Dendritic cell treated with granulocyte-macrophage colony-stimulating factor and Interleukin-4, amounts not matched to agents 40 ng/mL and 50 ng/mL, for 4 days (primary cell): Measurements from ENCODE around the gene TSPAN14.

Experiments
- H3K27ac Mint-ChIP-seq: one replicate; pipeline ENCODE4 v1.8.0; 2022; ENCODE audit warnings: mild to moderate bottlenecking, mixed read lengths
- H3K27me3 Mint-ChIP-seq: one replicate; pipeline ENCODE4 v1.8.0; 2022; ENCODE audit warnings: mild to moderate bottlenecking, mixed read lengths
- H3K36me3 Mint-ChIP-seq: one replicate; pipeline ENCODE4 v1.8.0; 2022; ENCODE audit warnings: low read depth, mixed read lengths
- H3K4me1 Mint-ChIP-seq: one replicate; pipeline ENCODE4 v1.8.0; 2022; ENCODE audit warnings: low read depth, mixed read lengths
- H3K4me3 Mint-ChIP-seq: one replicate; pipeline ENCODE4 v1.8.0; 2022; ENCODE audit warnings: mild to moderate bottlenecking, moderate library complexity, mixed read lengths
- H3K9me3 Mint-ChIP-seq: one replicate; pipeline ENCODE4 v1.8.0; 2022; ENCODE audit warnings: mixed read lengths
- intact Hi-C: fragments of 100-400 bp; cut with micrococcal nuclease; formaldehyde crosslinking; loops from one replicate; pipeline ENCODE4 v1.15.0; 2022

TSPAN14 gene

GRCh38 chr10:80487791-80488538 is 33.9 kb downstream of the TSPAN14 start:
- Mint-ChIP-seq H3K36me3 (peaks cover 60% of the 10 kb centered on the region), H3K4me3 (peak overlapping the region; percentile 36), H3K27ac (peak overlapping the region; percentile 88), H3K4me1 (peaks cover 86% of the 10 kb centered on the region), H3K27me3 (no peaks in the 10 kb centered on the region), H3K9me3 (no peaks in the 10 kb centered on the region)
- intact Hi-C loops, result no loop called here

GRCh38 chr10:80488539-80489066 is 34.5 kb downstream of the TSPAN14 start:
- H3K36me3 Mint-ChIP-seq, result peaks cover 64% of the 10 kb centered on the region
- no peaks in the 10 kb centered on the region for H3K9me3 Mint-ChIP-seq
- H3K27ac Mint-ChIP-seq, result peak overlapping the region; percentile 88
- H3K4me1 Mint-ChIP-seq, result peaks cover 91% of the 10 kb centered on the region
- intact Hi-C loops, result no loop called here
- H3K4me3 Mint-ChIP-seq, result no peak overlapping the region
- no peaks in the 10 kb centered on the region for H3K27me3 Mint-ChIP-seq

GRCh38 chr10:80489371-80490112 is 35.4 kb downstream of the TSPAN14 start:
- peaks cover 91% of the 10 kb centered on the region for H3K4me1 Mint-ChIP-seq
- no peaks in the 10 kb centered on the region for H3K27me3 Mint-ChIP-seq
- no peaks in the 10 kb centered on the region for H3K9me3 Mint-ChIP-seq
- no peak overlapping the region for H3K4me3 Mint-ChIP-seq
- peaks cover 71% of the 10 kb centered on the region for H3K36me3 Mint-ChIP-seq
- intact Hi-C loops, result no loop called here
- H3K27ac Mint-ChIP-seq, result peak overlapping the region; percentile 28

- Mint-ChIP-seq H3K27me3 (no peaks in the 10 kb centered on the region), H3K9me3 (no peaks in the 10 kb centered on the region), H3K4me1 (peaks cover 88% of the 10 kb centered on the region), H3K36me3 (peaks cover 77% of the 10 kb centered on the region), H3K4me3 (no peak overlapping the region), H3K27ac (peak overlapping the region; percentile 28)
- intact Hi-C loops, result loop anchor here (1.0 kb wide), 1 partner anchor 8 kb away; no protein-coding TSS in a partner anchor
Observed at GRCh38 chr10:80491251-80492102, 37.4 kb downstream of the TSPAN14 start.

GRCh38 chr10:80492848-80493521 is 38.9 kb downstream of the TSPAN14 start:
- peak overlapping the region; percentile 61 for H3K27ac Mint-ChIP-seq

GRCh38 chr10:80493522-80494051 is 39.5 kb downstream of the TSPAN14 start:
- Mint-ChIP-seq H3K4me1 (peaks cover 88% of the 10 kb centered on the region), H3K4me3 (no peak overlapping the region), H3K9me3 (no peaks in the 10 kb centered on the region), H3K27me3 (no peaks in the 10 kb centered on the region), H3K36me3 (peaks cover 84% of the 10 kb centered on the region), H3K27ac (peak overlapping the region; percentile 61)
- intact Hi-C loops, result no loop called here

More at GRCh38 chr10:80492848-80493521, 38.9 kb downstream of the TSPAN14 start:
- intact Hi-C loops, result no loop called here
- Mint-ChIP-seq H3K4me1 (peaks cover 88% of the 10 kb centered on the region), H3K9me3 (no peaks in the 10 kb centered on the region), H3K4me3 (no peak overlapping the region), H3K27me3 (no peaks in the 10 kb centered on the region), H3K36me3 (peaks cover 85% of the 10 kb centered on the region)

GRCh38 chr10:80496555-80497172 is 42.6 kb downstream of the TSPAN14 start:
- intact Hi-C loops, result loop anchor here (5.0 kb wide), 1 partner anchor 34 kb away; no protein-coding TSS in a partner anchor
- H3K36me3 Mint-ChIP-seq, result peaks cover 60% of the 10 kb centered on the region
- H3K9me3 Mint-ChIP-seq, result no peaks in the 10 kb centered on the region
- no peak overlapping the region for H3K4me3 Mint-ChIP-seq
- H3K27ac Mint-ChIP-seq, result peak overlapping the region; percentile 81
- peaks cover 88% of the 10 kb centered on the region for H3K4me1 Mint-ChIP-seq
- no peaks in the 10 kb centered on the region for H3K27me3 Mint-ChIP-seq

- Mint-ChIP-seq H3K27ac (peak overlapping the region; percentile 81), H3K4me3 (peak overlapping the region; percentile 13), H3K36me3 (peaks cover 60% of the 10 kb centered on the region), H3K9me3 (no peaks in the 10 kb centered on the region), H3K27me3 (no peaks in the 10 kb centered on the region), H3K4me1 (peaks cover 90% of the 10 kb centered on the region)
- intact Hi-C loops, result loop anchor here (5.0 kb wide), 1 partner anchor 35 kb away; no protein-coding TSS in a partner anchor
Observed at GRCh38 chr10:80497187-80498077, 43.3 kb downstream of the TSPAN14 start.

GRCh38 chr10:80498078-80498832 is 44.1 kb downstream of the TSPAN14 start:
- Mint-ChIP-seq H3K9me3 (no peaks in the 10 kb centered on the region), H3K4me3 (peak overlapping the region; percentile 15), H3K27ac (peak overlapping the region; percentile 81), H3K27me3 (no peaks in the 10 kb centered on the region), H3K4me1 (peaks cover 97% of the 10 kb centered on the region), H3K36me3 (peaks cover 60% of the 10 kb centered on the region)
- intact Hi-C loops, result loop anchor here (5.0 kb wide), 1 partner anchor 36 kb away; no protein-coding TSS in a partner anchor

GRCh38 chr10:80498833-80499741 is 45.0 kb downstream of the TSPAN14 start:
- H3K27ac Mint-ChIP-seq, result peak overlapping the region; percentile 81
- peaks cover 97% of the 10 kb centered on the region for H3K4me1 Mint-ChIP-seq
- no peaks in the 10 kb centered on the region for H3K27me3 Mint-ChIP-seq
- intact Hi-C loops, result loop anchor here (1.0 to 5.0 kb wide), 2 partner anchors 8 to 37 kb away; no protein-coding TSS in a partner anchor
- peaks cover 51% of the 10 kb centered on the region for H3K36me3 Mint-ChIP-seq
- H3K4me3 Mint-ChIP-seq, result peak overlapping the region; percentile 15
- H3K9me3 Mint-ChIP-seq, result no peaks in the 10 kb centered on the region
